ENCODE data around the gene MT1H.

MT1H gene

DNA sequence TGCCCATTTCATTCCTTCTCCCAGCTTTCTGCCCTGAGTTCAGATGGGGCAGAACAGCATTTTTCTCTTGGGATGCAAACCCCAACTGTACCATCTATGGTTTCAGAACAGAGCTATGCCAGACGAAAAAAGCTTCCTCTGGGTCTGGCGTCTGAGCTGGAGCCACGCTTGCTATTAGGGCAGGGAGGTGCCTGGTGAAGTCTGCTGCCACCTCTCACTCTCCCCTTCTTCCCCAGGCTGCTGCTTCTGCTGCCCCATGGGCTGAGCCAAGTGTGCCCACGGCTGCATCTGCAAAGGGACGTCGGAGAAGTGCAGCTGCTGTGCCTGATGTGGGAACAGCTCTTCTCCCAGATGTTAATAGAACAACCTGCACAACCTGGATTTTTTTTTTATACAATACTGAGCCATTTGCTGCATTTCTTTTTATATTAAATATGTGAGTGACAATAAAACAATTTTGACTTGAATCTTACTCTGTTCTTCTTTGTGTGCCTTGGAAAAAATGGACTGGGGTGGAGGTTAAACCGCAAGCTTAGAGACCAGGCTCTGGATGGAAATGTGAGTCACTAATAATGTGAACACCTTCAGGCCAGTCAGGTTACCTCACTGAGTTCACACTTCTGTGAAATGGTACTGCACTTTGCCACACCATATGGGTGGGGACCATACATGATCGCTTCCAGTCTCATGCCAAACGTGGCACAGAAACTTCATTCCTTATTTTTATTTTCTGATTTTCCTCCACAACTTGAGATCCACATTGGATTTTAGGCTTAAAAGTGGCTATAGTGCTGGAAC, 32.8 kb upstream of the MT1H start:
- DNase-seq (ENCODE audit: low read depth): no peak

GRCh38 chr16:56637814-56638750, 31.5 kb upstream of the MT1H start, which contains the start of gene MT1A:
Gene MT1A (plus strand): TSS chr16:56638666. CDS start chr16:56638739, 73 bp downstream.
- DNase-seq (ENCODE audit: low read depth): no peak

- no peak for DNase-seq (ENCODE audit: low read depth)
Measured at GRCh38 chr16:56639045-56639444, 30.6 kb upstream of the MT1H start.

DNA sequence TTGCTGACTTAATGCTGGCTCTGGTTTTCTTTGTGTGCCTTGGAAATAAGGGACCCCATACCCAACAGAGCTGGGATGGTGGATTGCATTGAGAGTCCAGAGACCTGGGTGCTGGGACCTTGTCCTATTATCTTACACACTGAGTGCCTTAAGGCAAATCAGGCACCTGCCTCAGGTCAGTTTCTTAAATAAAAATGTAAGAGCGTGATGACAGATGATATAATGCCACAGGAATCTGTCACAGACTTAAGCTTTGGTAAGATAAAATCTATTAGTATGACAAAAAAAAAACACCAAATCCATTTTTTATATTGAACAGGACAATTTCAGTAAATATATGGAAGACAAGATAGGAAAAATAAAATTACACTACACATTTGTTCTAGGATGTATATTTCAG, 29.5 kb upstream of the MT1H start:
- no peak for DNase-seq (ENCODE audit: low read depth)

GRCh38 chr16:56641166-56641565, 28.4 kb upstream of the MT1H start:
- DNase-seq (ENCODE audit: low read depth): no peak

- peak; percentile 47 for DNase-seq (ENCODE audit: low read depth)
Measured at GRCh38 chr16:56643080-56643778, 26.4 kb upstream of the MT1H start.

GRCh38 chr16:56643833-56644232, 25.8 kb upstream of the MT1H start:
- DNase-seq (ENCODE audit: low read depth): no peak

DNA sequence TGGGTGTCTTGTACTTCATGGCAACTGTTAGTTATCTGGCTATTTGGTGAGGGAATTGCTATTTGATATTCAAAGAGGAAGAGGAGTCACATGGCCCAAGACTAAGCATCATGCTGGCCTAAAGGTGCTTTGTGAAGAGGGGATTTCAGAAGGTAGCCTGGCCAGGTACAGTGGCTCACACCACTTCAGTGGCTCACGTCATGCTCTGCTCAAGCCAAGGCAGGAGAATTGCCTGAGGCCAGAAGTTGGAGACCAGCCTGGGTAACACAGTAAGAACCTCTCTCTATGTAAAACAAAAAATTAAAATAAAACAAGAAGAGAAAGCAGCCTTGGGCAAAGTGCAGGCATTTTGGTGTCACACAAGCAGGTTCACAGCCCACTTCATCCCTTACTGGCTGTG, 24.3 kb upstream of the MT1H start:
- DNase-seq (ENCODE audit: low read depth): no peak

DNA sequence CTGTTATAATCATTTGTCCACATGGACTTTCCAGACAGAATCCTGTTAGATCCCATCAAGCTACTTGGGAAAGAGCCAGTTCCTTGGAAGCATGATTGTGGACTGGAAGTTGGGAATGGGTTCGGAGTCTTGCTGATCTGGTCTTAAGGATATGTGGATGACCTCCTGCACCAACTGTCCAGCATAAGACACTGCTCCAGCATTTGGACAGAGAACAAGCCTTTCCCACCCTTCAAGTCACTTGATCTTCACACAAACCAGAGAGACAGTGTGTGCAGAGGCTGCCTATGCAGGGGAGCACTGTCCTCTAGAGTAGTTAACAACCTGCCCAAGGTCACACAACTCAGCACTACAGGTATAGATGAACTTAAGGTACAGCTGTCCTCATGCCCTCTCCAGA, 23.8 kb upstream of the MT1H start:
- DNase-seq (ENCODE audit: low read depth): no peak

GRCh38 chr16:56647641-56648431, 21.8 kb upstream of the MT1H start:
- no peak for DNase-seq (ENCODE audit: low read depth)

DNA sequence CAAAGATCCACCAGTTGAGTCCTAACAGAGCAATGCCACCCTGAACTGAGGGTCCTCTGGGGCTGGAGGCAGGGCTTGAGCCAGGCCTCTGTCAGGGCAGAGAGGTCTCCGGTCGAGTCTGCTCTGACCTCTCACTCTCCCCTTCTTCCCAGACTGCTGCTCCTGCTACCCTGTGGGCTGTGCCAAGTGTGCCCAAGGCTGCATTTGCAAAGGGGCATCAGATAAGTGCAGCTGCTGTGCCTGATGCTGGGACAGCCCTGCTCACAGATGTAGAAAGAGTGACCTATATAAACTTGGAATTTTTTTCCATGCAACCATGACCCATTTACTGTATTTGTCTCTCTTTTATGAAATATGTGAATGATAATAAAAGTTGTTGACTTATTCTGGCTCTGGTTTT, 20.3 kb upstream of the MT1H start:
- no peak for DNase-seq (ENCODE audit: low read depth)

GRCh38 chr16:56649820-56650219, 19.8 kb upstream of the MT1H start:
- DNase-seq (ENCODE audit: low read depth): no peak

GRCh38 chr16:56651586-56651985, 18.0 kb upstream of the MT1H start, which contains the start of gene MT1B:
Gene MT1B (plus strand): TSS chr16:56651886. CDS start chr16:56651954, 68 bp downstream.
- DNase-seq (ENCODE audit: low read depth): no peak

DNA sequence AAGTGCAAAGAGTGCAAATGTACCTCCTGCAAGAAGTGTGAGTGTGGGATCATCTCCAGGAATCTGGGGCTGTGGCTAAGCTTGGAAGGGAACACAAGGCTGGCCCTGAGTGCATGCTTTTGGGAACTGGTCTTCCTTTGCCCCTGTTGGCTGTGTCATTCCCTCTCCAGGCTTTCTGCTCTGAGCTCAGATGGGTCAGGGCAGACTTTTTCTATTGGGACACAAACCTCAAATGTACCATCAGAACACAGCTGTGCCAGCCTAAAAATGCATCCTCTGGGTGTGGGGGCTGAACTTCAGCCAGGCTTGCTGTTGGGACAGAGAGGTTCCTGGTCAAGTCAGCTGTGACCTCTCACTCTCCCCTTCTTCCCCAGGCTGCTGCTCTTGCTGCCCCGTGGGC, 17.0 kb upstream of the MT1H start:
- DNase-seq (ENCODE audit: low read depth): no peak

DNA sequence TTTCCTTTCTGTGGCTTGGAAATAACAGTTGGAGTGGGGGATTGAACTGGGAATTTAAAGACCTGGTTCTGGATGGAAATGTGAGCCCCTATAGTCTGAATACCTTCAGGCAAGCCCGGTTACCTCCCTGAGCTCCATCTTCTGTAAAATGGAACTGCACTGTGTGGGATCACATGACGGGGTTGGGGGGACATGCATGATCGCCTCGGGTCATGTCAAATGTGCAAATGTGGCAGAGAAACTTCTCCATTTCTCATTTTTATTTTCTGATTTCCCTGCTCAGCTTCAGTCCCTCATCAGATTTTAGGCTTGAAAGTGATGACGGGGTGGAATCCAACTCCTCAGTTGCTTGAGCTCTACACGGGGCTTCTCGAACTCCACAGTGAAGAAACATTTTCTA, 16.4 kb upstream of the MT1H start:
- DNase-seq (ENCODE audit: low read depth): no peak

DNA sequence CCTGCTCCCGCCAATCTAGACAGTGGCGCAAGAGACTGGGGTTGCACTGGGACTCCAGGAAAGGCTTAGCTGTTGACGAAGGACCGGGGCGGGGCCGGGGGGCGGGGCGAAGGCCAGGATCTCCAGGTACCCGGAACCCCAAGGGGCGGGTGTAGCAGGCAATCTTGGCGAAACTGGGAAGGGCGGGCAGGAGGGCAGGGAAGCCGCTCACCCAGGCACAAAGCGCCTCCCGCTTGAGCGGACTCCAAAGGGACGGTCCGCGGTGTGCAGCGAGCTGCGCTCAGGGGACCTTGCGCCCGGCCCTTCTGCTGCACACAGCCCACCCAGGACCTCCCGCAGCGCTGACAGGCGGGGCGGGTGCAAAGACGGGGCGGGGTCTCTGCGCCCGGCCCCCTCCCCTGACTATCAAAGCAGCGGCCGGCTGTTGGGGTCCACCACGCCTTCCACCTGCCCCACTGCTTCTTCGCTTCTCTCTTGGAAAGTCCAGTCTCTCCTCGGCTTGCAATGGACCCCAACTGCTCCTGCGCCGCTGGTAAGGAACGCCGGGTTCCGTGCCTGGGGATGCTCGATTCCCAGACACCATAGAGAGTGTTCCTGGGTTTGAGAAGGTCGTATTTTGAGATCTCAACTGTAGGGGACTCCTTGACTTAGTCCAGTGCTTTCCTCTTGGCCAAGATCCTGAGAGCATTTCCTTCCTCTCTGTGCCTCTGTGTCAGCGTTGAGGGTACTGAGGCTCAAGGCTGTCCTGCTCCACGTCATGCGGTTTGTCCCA, 11.9 kb upstream of the MT1H start, which contains the start of gene MT1F:
MT1F (plus strand) TSS at position 405 of the 772 bp plus-strand sequence; CDS start at position 505, 100 bp downstream.
- DNase-seq (ENCODE audit: low read depth): peak; percentile 58

- no peak for DNase-seq (ENCODE audit: low read depth)
Measured at GRCh38 chr16:56658327-56658875, 11.2 kb upstream of the MT1H start.

- no peak for DNase-seq (ENCODE audit: low read depth)
Measured at GRCh38 chr16:56662357-56663354, 7.0 kb upstream of the MT1H start.

GRCh38 chr16:56664506-56664905, 5.1 kb upstream of the MT1H start:
- no peak for DNase-seq (ENCODE audit: low read depth)

Measured in T-helper 22 cell (primary cell).